Left colon (tissue), 2 donors: ENCODE data around the gene TGFBR3L. TPM values are rescaled to one million over a fixed set of nuclear protein-coding genes. Genes with fewer than 3 reads are reported as not detected.
"Not testable (repeated sequence)": the region's sequence is repeated elsewhere in the genome, so short reads cannot be mapped to it uniquely, and the experiment has no call there.

ENCODE experiments used
- ATAC-seq: fragments of 200-7000 bp; cut with Tn5 transposase; one replicate; pipeline ENCODE4 v1.9.1; 2020; ENCODE audit warnings: mild to moderate bottlenecking, moderate library complexity
- DNase-seq, 2 donors: peaks; one replicate each; pipeline ENCODE4 v3.0.0-alpha.2; 2020
- intact Hi-C, 2 donors: fragments of 100-400 bp; cut with DNase I in 1 of 2; cut with micrococcal nuclease in 1 of 2; formaldehyde crosslinking; loops; one replicate each; pipeline versions ENCODE4 v1.11.2 to v1.14.0; 2022; cut with DNase I, micrococcal nuclease
- total RNA-seq, 2 donors: library from RNA; stranded (reverse); fragmentation: NEBNext Ultra II Directional; extraction: Animal tissue kit (Norgen Biotek cat#: 25700); gene quantifications; one replicate each; pipeline ENCODE4 v1.2.1, GENCODE V29; 2021
- donor health status: DM: no; HTN: no; CAD: no.
- donor health status: DM: yes; HTN: yes; CAD: no.

TGFBR3L gene
- total RNA-seq, 2 donors from 2014 or later, result 0.53 TPM; not detected in 1

DNA sequence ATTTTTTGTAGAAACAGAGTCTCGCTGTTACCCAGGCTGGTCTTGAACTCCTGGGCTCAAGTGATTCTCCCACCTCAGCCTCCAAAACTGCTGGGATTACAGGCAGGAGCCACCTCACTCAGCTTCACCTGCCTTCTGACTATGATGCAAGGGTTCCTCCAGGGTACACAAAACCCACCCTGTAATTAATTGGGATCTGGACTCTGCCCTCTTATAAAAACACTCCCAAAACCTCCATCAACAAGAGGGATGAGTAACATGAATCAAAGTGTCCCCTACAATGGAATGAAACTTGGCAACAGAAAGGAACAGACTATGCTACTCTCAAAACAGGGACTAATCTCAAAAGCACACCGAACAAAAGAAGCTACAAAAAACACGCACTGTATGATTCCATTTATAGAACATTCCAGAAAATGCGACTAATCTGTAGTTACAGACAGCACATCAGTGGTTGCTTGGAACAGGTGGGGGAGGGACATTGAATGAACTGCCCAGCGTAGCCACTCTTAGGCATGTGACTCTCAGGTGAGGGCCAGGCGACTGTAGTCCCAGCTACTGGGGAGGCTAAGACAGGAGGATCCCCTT is 37.3 kb upstream of the TGFBR3L start:
- no peak for ATAC-seq
- intact Hi-C loops, result no loop called here
- no peak for DNase-seq

- intact Hi-C loops, result no loop called here
- DNase-seq, result no peak
- ATAC-seq, result no peak
Measured at GRCh38 chr19:7879111-7879807, 35.4 kb upstream of the TGFBR3L start.

DNA sequence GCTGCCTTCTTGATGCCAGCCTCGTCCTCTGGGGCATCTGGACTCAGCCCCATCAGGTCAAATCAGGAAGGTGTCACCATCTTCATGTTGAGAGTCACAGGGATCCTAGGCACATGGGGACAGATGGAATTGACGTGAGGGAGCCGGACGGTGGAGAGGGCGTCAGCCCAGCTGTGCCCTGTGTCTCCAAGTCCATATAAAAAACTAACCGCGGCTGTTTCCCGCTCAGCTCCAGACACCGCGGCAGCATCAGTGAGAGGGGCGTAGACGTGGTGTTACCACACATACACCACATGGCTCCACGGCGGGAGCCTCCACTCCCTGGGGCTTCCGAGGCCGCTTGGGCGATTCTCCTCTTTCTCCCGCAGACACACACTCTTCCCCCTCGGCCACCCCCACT is 34.8 kb upstream of the TGFBR3L start:
- intact Hi-C loops, result no loop called here
- no peak for ATAC-seq
- no peak for DNase-seq

DNA sequence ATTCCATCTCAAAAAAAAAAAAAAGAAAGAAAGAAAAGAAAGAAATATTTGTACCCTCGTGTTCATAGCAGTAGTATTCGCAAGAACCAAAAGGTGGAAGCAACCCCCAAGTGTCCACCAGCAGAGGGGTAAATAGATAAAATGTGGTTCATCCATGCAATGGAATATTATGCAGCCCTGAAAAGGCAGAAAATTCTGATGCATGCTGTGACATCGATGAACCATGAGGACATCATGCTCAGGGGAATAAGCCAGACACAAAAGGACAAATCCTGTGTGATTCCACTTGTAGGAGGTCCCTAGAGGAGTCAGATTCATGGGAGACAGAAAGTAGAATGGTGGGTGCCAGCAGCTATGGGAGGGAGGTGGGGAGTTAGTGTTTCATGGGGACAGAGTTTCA is 32.7 kb upstream of the TGFBR3L start:
- no peak for ATAC-seq
- no peak for DNase-seq
- intact Hi-C loops, result no loop called here

GRCh38 chr19:7883105-7883504 is 31.5 kb upstream of the TGFBR3L start:
- DNase-seq (no peak), ATAC-seq (no peak)
- intact Hi-C loops, result no loop called here

- ATAC-seq, result no peak
- DNase-seq, result no peak
- intact Hi-C loops, result no loop called here
Measured at GRCh38 chr19:7883796-7884570, 30.6 kb upstream of the TGFBR3L start.

DNA sequence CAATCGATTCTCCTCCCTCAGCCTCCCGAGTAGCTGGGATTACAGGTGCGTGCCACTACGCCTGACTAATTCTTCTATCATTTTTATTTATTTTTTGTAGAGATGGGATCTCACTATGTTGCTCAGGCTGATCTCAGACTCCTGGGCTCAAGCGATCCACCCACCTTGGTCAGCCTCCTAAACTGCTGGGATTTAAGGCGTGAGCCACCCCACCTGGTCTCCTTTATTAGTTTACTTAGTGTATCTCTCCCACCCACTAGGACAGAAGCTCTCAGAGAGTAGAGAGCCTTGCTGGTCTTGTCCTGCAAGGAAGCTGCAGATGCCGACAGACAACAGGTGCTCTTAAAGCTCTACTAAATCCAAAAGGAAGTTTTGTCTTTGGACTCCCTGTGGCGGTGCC is 28.8 kb upstream of the TGFBR3L start:
- ATAC-seq (peak; percentile 16), DNase-seq (no peak)
- intact Hi-C loops, result no loop called here

- intact Hi-C loops, result no loop called here
- DNase-seq, result no peak
- no peak for ATAC-seq
Measured at GRCh38 chr19:7887408-7888144, 27.1 kb upstream of the TGFBR3L start.

- peak; percentile 71 to 79 for DNase-seq
- intact Hi-C loops, result no loop called here
- peak; percentile 99 for ATAC-seq
Measured at GRCh38 chr19:7888145-7888825, 26.3 kb upstream of the TGFBR3L start, which contains the start of gene LRRC8E. Gene LRRC8E (plus strand): TSS chr19:7888510. CDS start chr19:7895604, 7,094 bp downstream.

GRCh38 chr19:7888826-7889217 is 25.8 kb upstream of the TGFBR3L start:
- DNase-seq, result no peak
- intact Hi-C loops, result no loop called here
- ATAC-seq, result peak; percentile 2

DNA sequence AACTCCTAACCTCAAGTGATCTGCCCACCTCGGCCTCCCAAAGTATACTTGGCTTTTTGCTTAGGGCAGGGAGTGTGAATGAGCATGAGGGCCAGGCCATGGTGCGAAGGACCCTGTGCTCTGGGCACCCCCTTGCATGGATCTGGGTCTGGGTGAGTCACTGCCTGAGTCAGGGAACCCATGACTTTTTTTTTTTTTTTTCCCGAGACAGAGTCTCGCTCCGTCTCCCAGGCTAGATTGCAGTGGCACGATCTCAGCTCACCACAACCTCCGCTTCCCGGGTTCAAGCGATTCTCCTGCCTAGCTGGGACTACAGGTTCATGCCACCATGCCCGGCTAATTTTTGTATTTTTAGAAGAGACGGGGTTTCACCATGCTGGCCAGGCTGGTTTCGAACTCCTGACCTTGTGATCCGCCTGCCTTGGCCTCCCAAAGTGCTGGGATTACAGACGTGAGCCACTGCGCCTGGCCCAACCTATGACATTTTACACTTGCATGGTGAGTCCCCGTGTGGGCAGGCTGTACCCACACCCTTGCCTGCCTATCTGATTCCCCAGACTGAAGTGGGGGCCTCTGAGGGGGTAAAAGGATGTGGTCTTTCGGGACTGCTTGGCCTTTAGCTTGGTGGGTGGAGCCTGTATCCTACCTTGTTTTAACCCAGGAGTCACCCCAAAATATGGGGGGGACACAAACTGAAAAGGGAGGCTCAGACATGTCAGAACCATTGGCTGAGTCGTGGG is 21.1 kb upstream of the TGFBR3L start:
- DNase-seq, ATAC-seq, intact Hi-C loops: not testable (repeated sequence)

DNA sequence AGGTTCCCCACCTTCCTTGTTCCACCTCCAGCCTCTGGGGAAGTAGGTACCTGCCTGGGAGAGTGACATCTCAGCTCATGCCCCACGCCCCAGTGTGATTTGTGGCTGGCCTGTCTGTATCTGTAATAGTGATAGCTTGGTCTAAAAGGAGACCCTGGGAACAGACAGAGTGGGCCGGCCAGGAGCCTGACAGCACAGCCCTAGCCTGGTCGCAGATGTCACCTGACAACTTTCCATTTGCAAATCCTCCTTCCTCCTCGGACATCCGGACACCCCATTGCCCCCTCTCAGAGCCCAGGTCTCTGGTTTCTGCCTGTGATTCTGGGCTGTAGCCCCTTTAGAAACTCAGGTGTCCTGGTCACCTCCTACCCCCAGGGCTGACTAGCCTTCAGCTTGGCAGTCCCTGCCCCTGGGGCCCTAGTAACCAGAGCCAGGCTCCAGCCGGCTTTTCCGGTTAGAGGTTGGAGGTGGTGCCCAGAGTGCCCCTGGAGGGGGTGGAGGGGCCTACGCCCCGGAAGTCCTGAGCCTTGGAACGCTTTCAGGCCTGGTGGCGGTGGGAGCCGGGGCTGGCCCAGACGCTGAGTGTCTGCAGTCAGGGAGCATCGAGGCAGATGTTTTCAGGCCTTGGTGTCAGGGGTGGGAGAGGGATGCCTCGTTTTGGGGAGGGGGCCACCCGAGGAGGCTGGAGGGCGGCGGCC is 19.9 kb upstream of the TGFBR3L start:
- intact Hi-C loops, result no loop called here
- DNase-seq, result peak in 1 of 2 donors; percentile 64
- ATAC-seq, result peak; percentile 94

- intact Hi-C loops, result no loop called here
Measured at GRCh38 chr19:7895565-7895964, 19.1 kb upstream of the TGFBR3L start.

GRCh38 chr19:7897292-7897691 is 17.3 kb upstream of the TGFBR3L start:
- intact Hi-C loops, result no loop called here
- DNase-seq (no peak), ATAC-seq (no peak)

More at GRCh38 chr19:7895565-7895964, 19.1 kb upstream of the TGFBR3L start:
- no peak for DNase-seq
- no peak for ATAC-seq

GRCh38 chr19:7898967-7899366 is 15.7 kb upstream of the TGFBR3L start:
- no peak for DNase-seq
- ATAC-seq, result no peak
- intact Hi-C loops, result no loop called here

GRCh38 chr19:7899751-7900378 is 14.8 kb upstream of the TGFBR3L start:
- ATAC-seq (no peak), DNase-seq (no peak)
- intact Hi-C loops, result no loop called here

DNA sequence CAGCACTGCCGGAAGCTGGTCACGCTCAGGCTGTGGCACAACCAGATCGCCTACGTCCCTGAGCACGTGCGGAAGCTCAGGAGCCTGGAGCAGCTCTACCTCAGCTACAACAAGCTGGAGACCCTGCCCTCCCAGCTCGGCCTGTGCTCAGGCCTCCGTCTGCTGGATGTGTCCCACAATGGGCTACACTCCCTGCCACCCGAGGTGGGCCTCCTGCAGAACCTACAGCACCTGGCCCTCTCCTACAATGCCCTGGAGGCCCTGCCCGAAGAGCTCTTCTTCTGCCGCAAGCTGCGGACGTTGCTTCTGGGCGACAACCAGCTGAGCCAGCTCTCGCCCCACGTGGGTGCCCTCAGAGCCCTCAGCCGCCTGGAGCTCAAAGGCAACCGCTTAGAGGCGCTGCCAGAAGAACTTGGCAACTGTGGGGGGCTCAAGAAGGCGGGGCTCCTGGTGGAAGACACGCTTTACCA is 14.2 kb upstream of the TGFBR3L start:
- DNase-seq (no peak), ATAC-seq (no peak)
- intact Hi-C loops, result no loop called here
